ENCODE data around the gene ELOB.

- no peak for TF ChIP-seq POLR2AphosphoS5 (IDR thresholded peaks at IDR 0.05; ENCODE audit: low read depth, low read length)
- no peak for TF ChIP-seq TAF1 (IDR thresholded peaks at IDR 0.05; ENCODE audit: borderline replicate concordance, low read depth, low read length)
Observed at GRCh38 chr16:2817340-2818271, 40.5 kb upstream of the ELOB start.
